ENCODE data around the gene VPS72. TPM values are rescaled to one million over a fixed set of nuclear protein-coding genes. Genes with fewer than 3 reads are reported as not detected.

Gene VPS72
- total and polyA plus RNA-seq, 2 donors (not counting 3 experiments of a cell fraction or from before 2014, with no cell fraction given) = 76.2 to 85.2 TPM

GRCh38 chr1:151164732-151165280 is 25.2 kb downstream of the VPS72 start:
- H3K79me2 ChIP-seq (ENCODE audit: control insufficient read depth, insufficient read depth, low read length) = peaks cover 21% of the 10 kb centered on the region
- no peaks in the 10 kb centered on the region for H4K20me1 ChIP-seq (replicated peaks; ENCODE audit: control insufficient read depth, extremely low read depth, insufficient read depth, low read length)
- intact Hi-C loops (cut with micrococcal nuclease) = loop anchor here (1.0 kb wide), 2 partner anchors 19 to 25 kb away; partner anchors contain the start of genes SEMA6C and VPS72
- no peaks in the 10 kb centered on the region for H3K9me1 ChIP-seq (replicated peaks; ENCODE audit: control insufficient read depth, extremely low read depth, insufficient read depth, low read length)
- dilution Hi-C loops (cut with MboI; ENCODE audit: extremely low pct_ligation_motif_present, low sequenced_read_pairs) = no loop called here
- FAIRE-seq (peak; percentile 37), DNase-seq (ENCODE audit: low read depth, low spot score) (no peak)
- no peaks in the 10 kb centered on the region for H3K9me3 ChIP-seq (replicated peaks; ENCODE audit: control insufficient read depth, insufficient read depth, low read length)
- peaks cover 19% of the 10 kb centered on the region for H3K4me1 ChIP-seq (ENCODE audit: control insufficient read depth, extremely low read depth, insufficient read depth, low read length)
- H3K4me3 ChIP-seq (replicated peaks in 1 of 3; ENCODE audit: insufficient read depth in 1 of 3, low read depth in 1 of 3, low read length in 3 of 3) = peak overlapping the region; percentile 65 to 89 (median 81)
- TF ChIP-seq POLR2A (IDR thresholded peaks at IDR 0.05; ENCODE audit: low read depth, low read length) (no peak), GATA2 (IDR thresholded peaks at IDR 0.05; ENCODE audit: insufficient read depth, insufficient read length, low read depth, low read length) (no peak), POLR2AphosphoS5 (IDR thresholded peaks at IDR 0.05; ENCODE audit: insufficient read depth, low read depth, low read length) (peak; percentile 28)
- peak overlapping the region; percentile 92 for H3K4me2 ChIP-seq (ENCODE audit: insufficient read depth, low read length)
- ChIA-PET CTCF (interaction anchor here (0.6 to 2.9 kb wide), 10 partner anchors 8 to 140 kb away, joined by 3 to 17 read pairs (median 4); partner anchors contain the start of gene TNFAIP8L2), POLR2A (interaction anchor here (0.8 kb wide), 1 partner anchor 585 kb away, joined by 3 read pairs; the partner anchor contains the start of gene MCL1)
- H3K27me3 ChIP-seq (ENCODE audit: control insufficient read depth in 2 of 2, insufficient read depth in 2 of 2, low read length in 2 of 2) = no peaks in the 10 kb centered on the region
- H2AFZ ChIP-seq (ENCODE audit: low read depth, low read length) = peak overlapping the region; percentile 90
- H3K36me3 ChIP-seq (ENCODE audit: control insufficient read depth in 2 of 2, extremely low read depth in 1 of 2, insufficient read depth in 2 of 2, low read length in 2 of 2) = peaks cover 0 to 13% of the 10 kb centered on the region in 2 experiments
- no TSS peak for BruUV-seq (replicated peaks)
- H3K9ac ChIP-seq (replicated peaks; ENCODE audit: extremely low read depth, insufficient read depth, low read length) = peak overlapping the region; percentile 94
- H3K27ac ChIP-seq (ENCODE audit: insufficient read depth, low read depth, low read length) = peak overlapping the region; percentile 61

GRCh38 chr1:151159373-151159772 is 30.6 kb downstream of the VPS72 start:
- Histone ChIP-seq H3K4me2 (ENCODE audit: insufficient read depth, low read length) (no peak overlapping the region), H3K9me1 (replicated peaks; ENCODE audit: control insufficient read depth, extremely low read depth, insufficient read depth, low read length) (no peaks in the 10 kb centered on the region), H3K27ac (ENCODE audit: insufficient read depth, low read depth, low read length) (no peak overlapping the region), H3K4me3 (replicated peaks in 1 of 3; ENCODE audit: insufficient read depth in 1 of 3, low read depth in 1 of 3, low read length in 3 of 3) (no peak overlapping the region), H3K9ac (replicated peaks; ENCODE audit: extremely low read depth, insufficient read depth, low read length) (no peak overlapping the region), H4K20me1 (replicated peaks; ENCODE audit: control insufficient read depth, extremely low read depth, insufficient read depth, low read length) (no peaks in the 10 kb centered on the region), H3K9me3 (replicated peaks; ENCODE audit: control insufficient read depth, insufficient read depth, low read length) (no peaks in the 10 kb centered on the region), H3K27me3 (ENCODE audit: control insufficient read depth in 2 of 2, insufficient read depth in 2 of 2, low read length in 2 of 2) (no peaks in the 10 kb centered on the region), H3K79me2 (ENCODE audit: control insufficient read depth, insufficient read depth, low read length) (peaks cover under 1% of the 10 kb centered on the region), H3K36me3 (ENCODE audit: control insufficient read depth in 2 of 2, extremely low read depth in 1 of 2, insufficient read depth in 2 of 2, low read length in 2 of 2) (peaks cover 2 to 16% of the 10 kb centered on the region in 2 experiments), H3K4me1 (ENCODE audit: control insufficient read depth, extremely low read depth, insufficient read depth, low read length) (peaks cover 20% of the 10 kb centered on the region), H2AFZ (ENCODE audit: low read depth, low read length) (no peak overlapping the region)
- FAIRE-seq (no peak), DNase-seq (ENCODE audit: low read depth, low spot score) (no peak)
- intact Hi-C loops (cut with micrococcal nuclease) (no loop called here), dilution Hi-C loops (cut with MboI; ENCODE audit: extremely low pct_ligation_motif_present, low sequenced_read_pairs) (no loop called here)
- POLR2A ChIA-PET = no interaction called here
- BruUV-seq (replicated peaks) = no TSS peak
- no peak for TF ChIP-seq FOS (IDR thresholded peaks at IDR 0.05; ENCODE audit: borderline replicate concordance, insufficient read depth, low read length)
- TF ChIP-seq POLR2A (IDR thresholded peaks at IDR 0.05; ENCODE audit: low read depth, low read length) = no peak
- TF ChIP-seq CTCF (IDR thresholded peaks at IDR 0.05; ENCODE audit: extremely low read depth in 1 of 2, insufficient read depth in 1 of 2, low read depth in 1 of 2, low read length in 2 of 2) = no peak
- no peak for TF ChIP-seq MYC (IDR thresholded peaks at IDR 0.05; ENCODE audit: low read depth, low read length)
- no peak for TF ChIP-seq JUN (IDR thresholded peaks at IDR 0.05; ENCODE audit: borderline replicate concordance, insufficient read depth, insufficient read length, low read depth)
- TF ChIP-seq GATA2 (IDR thresholded peaks at IDR 0.05; ENCODE audit: insufficient read depth, insufficient read length, low read depth, low read length) = no peak
- no peak for TF ChIP-seq POLR2AphosphoS5 (IDR thresholded peaks at IDR 0.05; ENCODE audit: insufficient read depth, low read depth, low read length)
- TF ChIP-seq, protein P1, sequence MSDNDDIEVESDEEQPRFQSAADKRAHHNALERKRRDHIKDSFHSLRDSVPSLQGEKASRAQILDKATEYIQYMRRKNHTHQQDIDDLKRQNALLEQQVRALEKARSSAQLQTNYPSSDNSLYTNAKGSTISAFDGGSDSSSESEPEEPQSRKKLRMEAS (IDR thresholded peaks at IDR 0.05; ENCODE audit: insufficient read depth, insufficient read length) = no peak
- no peak for TF ChIP-seq EZH2 (IDR thresholded peaks at IDR 0.05; ENCODE audit: borderline replicate concordance, low read depth, low read length, severe bottlenecking)
- CTCF ChIA-PET = interaction anchor here (1.5 to 11.7 kb wide), 3 partner anchors 58 to 135 kb away, joined by 4 to 623 read pairs (median 7); no protein-coding TSS in a partner anchor
